IMR-90 (cell line): Measurements from ENCODE around the gene LAMC3. TPM values are rescaled to one million over a fixed set of nuclear protein-coding genes. Genes with fewer than 3 reads are reported as not detected.

Experiments
- ATAC-seq: fragments of 200-7000 bp; cut with Tn5 transposase; 2 replicates; pipeline ENCODE4 v1.9.1; 2020; ENCODE audit warnings: low read depth, mild to moderate bottlenecking, moderate library complexity
- BruUV-seq: library from RNA; stranded (reverse); fragments of 400-500 nt; replicated peaks from 2 replicates; lab custom pipeline; 2021; lab: Mats Ljungman, UMichigan
- CTCF ChIA-PET: fragments of 300-600 bp; formaldehyde crosslinking; extraction: SDS; loops from one replicate; lab custom pipeline; 2021; ENCODE audit warnings: antibody characterized with exemption; lab: Yijun Ruan, JAX
- POLR2A ChIA-PET: fragments of 300-600 bp; sonication (Branson Sonifier 250); formaldehyde crosslinking; loops from one replicate; lab custom pipeline; 2022; ENCODE audit warnings: antibody characterized with exemption; ENCODE audit not compliant: unreplicated experiment; lab: Charles Lee
- DNase-seq: peaks from one replicate; pipeline ENCODE4 v3.0.0; 2013
- H2AFZ ChIP-seq: replicated peaks from 2 replicates; pipeline ENCODE3; 2013; ENCODE audit warnings: low read length, mild to moderate bottlenecking; ENCODE audit not compliant: poor library complexity
- H2AK5ac ChIP-seq: 2 replicates; pipeline ENCODE4 v1.6.1; 2013; ENCODE audit warnings: low read depth, low read length, inconsistent platforms
- H2AK9ac ChIP-seq: replicated peaks from 2 replicates; pipeline ENCODE3; 2013; ENCODE audit warnings: mild to moderate bottlenecking, low read depth, low read length, moderate library complexity; ENCODE audit not compliant: poor library complexity
- H2BK120ac ChIP-seq: 2 replicates; pipeline ENCODE4 v1.6.1; 2013; ENCODE audit warnings: low read depth, low read length, inconsistent platforms
- H2BK15ac ChIP-seq: 3 replicates; pipeline ENCODE4 v1.6.1; 2013; ENCODE audit warnings: low read depth, low read length, inconsistent platforms
- H2BK20ac ChIP-seq: 2 replicates; pipeline ENCODE4 v1.6.1; 2013; ENCODE audit warnings: low read depth, mild to moderate bottlenecking, inconsistent platforms, low read length, moderate library complexity
- H2BK5ac ChIP-seq: 2 replicates; pipeline ENCODE4 v1.6.1; 2013; ENCODE audit warnings: mild to moderate bottlenecking, low read depth, low read length, inconsistent platforms; ENCODE audit not compliant: poor library complexity, severe bottlenecking
- H3K14ac ChIP-seq: replicated peaks from 2 replicates; pipeline ENCODE4 v1.6.1; 2013; ENCODE audit warnings: low read depth, low read length, inconsistent platforms
- H3K18ac ChIP-seq: 2 replicates; pipeline ENCODE4 v1.6.1; 2013; ENCODE audit warnings: low read depth, low read length, control low read depth
- H3K23ac ChIP-seq: 2 replicates; pipeline ENCODE4 v1.6.1; 2013; ENCODE audit warnings: low read depth, low read length, inconsistent platforms
- H3K27ac ChIP-seq: 2 replicates; pipeline ENCODE4 v1.5.1; 2013; ENCODE audit warnings: mild to moderate bottlenecking, control low read depth, low read length; ENCODE audit not compliant: insufficient read depth
- H3K27me3 ChIP-seq: 2 replicates; pipeline ENCODE4 v1.6.1; 2013; ENCODE audit warnings: low read length; ENCODE audit not compliant: control insufficient read depth, insufficient read depth
- H3K36me3 ChIP-seq: 2 replicates; pipeline ENCODE4 v1.6.1; 2013; ENCODE audit warnings: low read length, mixed read lengths; ENCODE audit not compliant: control insufficient read depth, insufficient read depth
- H3K4ac ChIP-seq: 2 replicates; pipeline ENCODE4 v1.6.1; 2013; ENCODE audit warnings: low read depth, low read length, inconsistent platforms
- H3K4me1 ChIP-seq: 2 replicates; pipeline ENCODE4 v1.6.1; 2013; ENCODE audit warnings: low read length, mixed read lengths; ENCODE audit not compliant: control insufficient read depth, insufficient read depth
- H3K4me2 ChIP-seq: 2 replicates; pipeline ENCODE4 v1.6.1; 2013; ENCODE audit warnings: low read depth, mild to moderate bottlenecking, control low read depth, low read length, moderate library complexity
- H3K4me3 ChIP-seq: 2 replicates; pipeline ENCODE4 v1.5.1; 2013; ENCODE audit warnings: low read depth, mild to moderate bottlenecking, control low read depth, low read length, moderate library complexity; ENCODE audit not compliant: insufficient read depth
- H3K56ac ChIP-seq: 2 replicates; pipeline ENCODE4 v1.6.1; 2013; ENCODE audit warnings: low read length, inconsistent platforms; ENCODE audit not compliant: insufficient read depth; ENCODE audit errors: extremely low read depth
- H3K79me1 ChIP-seq, 2 experiments: 2 replicates each; pipeline ENCODE4 v1.6.1; 2013; ENCODE audit warnings: low read length in 2 of 2, inconsistent platforms in 1 of 2, low read depth in 1 of 2
- H3K9ac ChIP-seq: 2 replicates; pipeline ENCODE4 v1.6.1; 2013; ENCODE audit warnings: low read depth, low read length, control low read depth
- H3K9me1 ChIP-seq: 2 replicates; pipeline ENCODE4 v1.6.1; 2013; ENCODE audit warnings: low read length, inconsistent platforms; ENCODE audit not compliant: insufficient read depth
- H3K9me3 ChIP-seq: 2 replicates; pipeline ENCODE4 v1.6.1; 2013; ENCODE audit warnings: low read length; ENCODE audit not compliant: control insufficient read depth, insufficient read depth
- H4K20me1 ChIP-seq: 2 replicates; pipeline ENCODE4 v1.6.1; 2013; ENCODE audit warnings: low read length, inconsistent platforms; ENCODE audit not compliant: insufficient read depth
- H4K5ac ChIP-seq: 2 replicates; pipeline ENCODE4 v1.6.1; 2013; ENCODE audit warnings: mild to moderate bottlenecking, low read depth, low read length, control low read depth
- H4K8ac ChIP-seq, 2 experiments: 2 replicates each; pipeline ENCODE4 v1.6.1; 2013; ENCODE audit warnings: low read depth in 2 of 2, low read length in 2 of 2, control low read depth in 1 of 2, inconsistent platforms in 1 of 2
- H4K91ac ChIP-seq: 2 replicates; pipeline ENCODE4 v1.6.1; 2013; ENCODE audit warnings: low read depth, low read length, inconsistent platforms; ENCODE audit not compliant: insufficient read depth
- BHLHE40 ChIP-seq: fragments of 150-350 bp; IDR thresholded peaks from 2 replicates; pipeline ENCODE4 v1.6.1; 2016; ENCODE audit warnings: mild to moderate bottlenecking, low read depth, low read length
- FOS ChIP-seq: fragments of 150-350 bp; IDR thresholded peaks from 2 replicates; pipeline ENCODE4 v1.6.1; 2016; ENCODE audit warnings: low read depth, low read length
- POLR2A ChIP-seq: IDR thresholded peaks from 2 replicates; pipeline ENCODE4 v1.6.1; 2012; ENCODE audit warnings: mild to moderate bottlenecking, low read depth, low read length
- WGBS, 2 experiments: methylation state at CpG; one replicate each; pipeline versions ENCODE4 v1.1.5 to v1.1.7; 2013; ENCODE audit warnings: missing lambda C conversion rate in 2 of 2; ENCODE audit not compliant: insufficient read length in 1 of 2; ENCODE audit errors: extremely low coverage in 2 of 2; 5-methylcytosine and 5-hydroxymethylcytosine counted together
- dilution Hi-C: fragments of 300-500 bp; cut with HindIII; formaldehyde crosslinking; loops from one replicate; pipeline ENCODE4 v1.14.3; 2018; ENCODE audit warnings: low sequenced_read_pairs; ENCODE audit not compliant: unreplicated experiment
- in situ Hi-C: fragments of 300-500 bp; cut with MboI; formaldehyde crosslinking; loops from 3 replicates; pipeline ENCODE4 v1.14.3; 2019; ENCODE audit warnings: low sequenced_read_pairs, inconsistent platforms, mixed read lengths
- intact Hi-C: fragments of 100-400 bp; cut with micrococcal nuclease; formaldehyde crosslinking; loops from 2 replicates; pipeline ENCODE4 v1.10.0; 2022
- polyA plus RNA-seq, 3 experiments: library from polyadenylated mRNA; depleted of rRNA; stranded (reverse); fragments of >200 nt; gene quantifications; 2 replicates each; pipeline ENCODE4 v1.2.3, GENCODE V29; 2012; ENCODE audit warnings: low replicate concordance in 1 of 3
- total RNA-seq: library from RNA; depleted of rRNA; stranded (reverse); fragments of >200 nt; gene quantifications from 2 replicates; pipeline ENCODE4 v1.2.3, GENCODE V29; 2012

The LAMC3 gene
- total and polyA plus RNA-seq, 2 of the 4 experiments (the other 2 are of a cell fraction) = not detected

DNA sequence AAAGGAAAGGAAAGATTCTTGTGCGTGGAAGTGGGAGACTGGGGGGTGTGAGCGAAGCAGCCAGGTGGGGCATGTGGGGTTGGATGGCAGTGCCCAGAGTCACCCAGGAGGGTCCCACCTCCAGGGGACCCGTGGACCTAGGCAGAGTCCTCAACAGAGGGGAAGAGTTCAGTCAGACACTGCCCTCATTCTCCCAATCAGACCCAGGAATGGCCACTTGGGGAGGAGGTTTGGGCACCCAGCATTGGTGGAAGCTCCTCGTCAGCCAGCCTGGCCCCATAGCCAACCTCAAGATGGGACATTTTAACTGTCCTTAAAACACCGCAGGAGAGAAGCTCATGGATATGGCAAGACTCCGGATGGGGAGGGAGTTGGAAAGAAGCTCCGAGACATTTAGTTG is 21.9 kb upstream of the LAMC3 start:
- no peaks in the 10 kb centered on the region for H3K9me1 ChIP-seq
- H2AFZ ChIP-seq = no peak overlapping the region
- ATAC-seq (no peak), DNase-seq (no peak)
- H4K91ac ChIP-seq = no peak overlapping the region
- 55% methylated on average over 2 of the region's 7 CpGs; no CpG with 5 or more reads in 1 of the 2 experiments for WGBS, 2 experiments
- H2AK9ac ChIP-seq = no peak overlapping the region
- no peak overlapping the region for H3K23ac ChIP-seq
- H3K4ac ChIP-seq = no peak overlapping the region
- H3K79me1 ChIP-seq = no peaks in the 10 kb centered on the region
- in situ Hi-C loops (no loop called here), dilution Hi-C loops (no loop called here), intact Hi-C loops (no loop called here)
- H2AK5ac ChIP-seq = no peak overlapping the region
- H4K5ac ChIP-seq = no peak overlapping the region
- no peaks in the 10 kb centered on the region for H3K4me1 ChIP-seq
- no TSS peak for BruUV-seq
- H3K18ac ChIP-seq = no peak overlapping the region
- no peak overlapping the region for H4K8ac ChIP-seq
- no peak overlapping the region for H2BK120ac ChIP-seq
- H4K20me1 ChIP-seq = no peaks in the 10 kb centered on the region
- no peak overlapping the region for H3K4me3 ChIP-seq
- H3K27ac ChIP-seq = no peak overlapping the region
- H2BK15ac ChIP-seq = no peak overlapping the region
- no peaks in the 10 kb centered on the region for H3K9me3 ChIP-seq
- H3K14ac ChIP-seq = no peak overlapping the region
- CTCF ChIA-PET = interaction anchor here (1.2 kb wide), 1 partner anchor 11 kb away, joined by 3 read pairs; no protein-coding TSS in a partner anchor
- POLR2A ChIA-PET = no interaction called here
- H3K9ac ChIP-seq = no peak overlapping the region
- no peaks in the 10 kb centered on the region for H3K36me3 ChIP-seq
- H3K27me3 ChIP-seq = peaks cover 43% of the 10 kb centered on the region
- TF ChIP-seq POLR2A (no peak), BHLHE40 (no peak), FOS (no peak)
- H2BK20ac ChIP-seq = no peak overlapping the region
- H2BK5ac ChIP-seq = no peak overlapping the region
- no peak overlapping the region for H3K56ac ChIP-seq
- no peak overlapping the region for H3K4me2 ChIP-seq
